A549 (cell line): ENCODE results near the gene TRIML1. TPM values are rescaled to one million over a fixed set of nuclear protein-coding genes. Genes with fewer than 3 reads are reported as not detected.

Experiments
- ATAC-seq, 2 experiments: fragments of 200-7000 bp in 1 of 2; fragments of >200 bp in 1 of 2; cut with Nextera tagmentation in 1 of 2; cut with Tn5 transposase in 1 of 2; 3 replicates each; pipeline versions ENCODE4 v1.8.0 to v1.9.1; 2018 to 2020; ENCODE audit warnings: mild to moderate bottlenecking in 1 of 2, moderate library complexity in 1 of 2
- CTCF ChIA-PET: fragments of 300-600 bp; sonication (Branson Sonifier 250); formaldehyde crosslinking; extraction: SDS; loops from one replicate; lab custom pipeline; 2021; ENCODE audit warnings: antibody characterized with exemption, inconsistent platforms; lab: Yijun Ruan, JAX
- POLR2A ChIA-PET: fragments of 350-600 bp; formaldehyde crosslinking; extraction: SDS; loops from one replicate; lab custom pipeline; 2021; ENCODE audit warnings: antibody characterized with exemption, inconsistent platforms; lab: Yijun Ruan, JAX
- DNase-seq, 2 experiments: peaks; one replicate each; pipeline versions ENCODE4 v3.0.0 to v3.0.0-alpha.2; 2011 to 2016; ENCODE audit warnings: low read depth in 1 of 2, low spot score in 1 of 2
- FAIRE-seq: peaks from 2 replicates; lab custom pipeline; 2011; peaks lifted over from hg19 to GRCh38; lab: Jason Lieb, UNC
- H3K27ac ChIP-seq, 2 experiments: fragments of >200 bp; sonication (Bioruptor Twin); formaldehyde crosslinking; 3 replicates each; pipeline ENCODE4 v1.5.1; 2016 to 2017
- H3K4me1 ChIP-seq: fragments of >200 bp; sonication (Bioruptor Twin); formaldehyde crosslinking; 3 replicates; pipeline ENCODE4 v1.6.1; 2016
- H3K4me2 ChIP-seq: fragments of >200 bp; sonication (Bioruptor Twin); formaldehyde crosslinking; 3 replicates; pipeline ENCODE4 v1.6.1; 2016
- H3K4me3 ChIP-seq: fragments of >200 bp; sonication (Bioruptor Twin); formaldehyde crosslinking; 3 replicates; pipeline ENCODE4 v1.5.1; 2016
- H3K9me3 ChIP-seq: fragments of >200 bp; sonication (Bioruptor Twin); formaldehyde crosslinking; 3 replicates; pipeline ENCODE4 v1.6.1; 2016
- ATOH8 ChIP-seq: fragments of 250-450 bp; sonication (Bioruptor Pico); IDR thresholded peaks from 2 replicates; pipeline ENCODE4 v1.5.0; 2020; ENCODE audit warnings: low read depth, mild to moderate bottlenecking, moderate library complexity
- CHD2 ChIP-seq: fragments of 150-350 bp; IDR thresholded peaks from 2 replicates; pipeline ENCODE4 v1.6.1; 2014; ENCODE audit warnings: low read length; ENCODE audit not compliant: partially characterized antibody
- ESRRA ChIP-seq: fragments of 150-350 bp; IDR thresholded peaks from 2 replicates; pipeline ENCODE4 v1.6.1; 2014; ENCODE audit warnings: mild to moderate bottlenecking, low read length, borderline replicate concordance
- FOSL2 ChIP-seq, 2 experiments: fragments of 450-650 bp in 1 of 2; fragments of >200 bp in 1 of 2; sonication (Bioruptor Twin) in 1 of 2; formaldehyde crosslinking; IDR thresholded peaks; 2 replicates each; pipeline versions ENCODE4 v1.5.0 to v1.6.1; 2016 to 2020; ENCODE audit warnings: mild to moderate bottlenecking in 1 of 2, moderate library complexity in 1 of 2
- FOXS1 ChIP-seq: fragments of 250-450 bp; sonication (Bioruptor Pico); IDR thresholded peaks from 2 replicates; pipeline ENCODE4 v1.5.0; 2020; ENCODE audit warnings: mild to moderate bottlenecking, moderate library complexity
- HDAC2 ChIP-seq: fragments of 200-600 bp; sonication (generic); IDR thresholded peaks from 2 replicates; pipeline ENCODE4 v1.6.1; 2016
- HES2 ChIP-seq: fragments of >200 bp; sonication (Bioruptor Twin); formaldehyde crosslinking; IDR thresholded peaks from 2 replicates; pipeline ENCODE4 v1.6.1; 2016
- JUNB ChIP-seq: fragments of >200 bp; sonication (Bioruptor Twin); formaldehyde crosslinking; IDR thresholded peaks from 2 replicates; pipeline ENCODE4 v1.6.1; 2016
- KDM1A ChIP-seq: fragments of 200-600 bp; sonication (generic); IDR thresholded peaks from 2 replicates; pipeline ENCODE4 v1.6.1; 2016; ENCODE audit warnings: low read depth, mild to moderate bottlenecking
- KDM5A ChIP-seq: fragments of 200-600 bp; sonication (generic); IDR thresholded peaks from 2 replicates; pipeline ENCODE4 v1.6.1; 2016; ENCODE audit warnings: antibody characterized with exemption, mild to moderate bottlenecking
- MAZ ChIP-seq: fragments of 150-350 bp; IDR thresholded peaks from 2 replicates; pipeline ENCODE4 v1.6.1; 2014; ENCODE audit warnings: antibody characterized with exemption, low read depth, low read length, borderline replicate concordance
- NPAS2 ChIP-seq: fragments of 250-450 bp; sonication (Bioruptor Pico); IDR thresholded peaks from 2 replicates; pipeline ENCODE4 v1.8.0; 2022; ENCODE audit warnings: mild to moderate bottlenecking, moderate library complexity, borderline replicate concordance
- PBX3 ChIP-seq: IDR thresholded peaks from 2 replicates; pipeline ENCODE4 v1.6.1; 2012
- POLR2AphosphoS2 ChIP-seq: conservative IDR thresholded peaks from 2 replicates; pipeline ENCODE4 v1.6.1; 2012; ENCODE audit warnings: low read length, improper control_type of control experiment, inconsistent platforms
- RNF2 ChIP-seq: fragments of 200-600 bp; sonication (generic); IDR thresholded peaks from 2 replicates; pipeline ENCODE4 v1.6.1; 2016; ENCODE audit warnings: low read depth, mild to moderate bottlenecking, antibody characterized with exemption, moderate library complexity, borderline replicate concordance
- TP53 ChIP-seq: fragments of 250-450 bp; sonication (Bioruptor Pico); IDR thresholded peaks from 2 replicates; pipeline ENCODE4 v1.5.0; 2021; ENCODE audit warnings: mild to moderate bottlenecking, moderate library complexity
- ZNF302 ChIP-seq: fragments of 250-450 bp; sonication (Bioruptor Pico); IDR thresholded peaks from 2 replicates; pipeline ENCODE4 v1.9.0; 2021; ENCODE audit warnings: inconsistent platforms, mild to moderate bottlenecking, moderate library complexity
- WGBS: methylation state at CpG from one replicate; pipeline ENCODE4 v1.1.6; 2017; ENCODE audit errors: missing lambda C conversion rate; 5-methylcytosine and 5-hydroxymethylcytosine counted together
- polyA plus RNA-seq, 4 experiments: library from polyadenylated mRNA; depleted of rRNA in 3 of 4; stranded (reverse); fragments of >200 nt; fragmentation: RNase III in 1 of 4; extraction: RNeasy Plus Mini Kit Qiagen cat#74134 plus additional on column Dnase treatment in 1 of 4; gene quantifications; 2 replicates in 3 of 4; 3 replicates in 1 of 4; pipeline ENCODE4 v1.2.3, GENCODE V29; 2011 to 2017
- TF ChIP-seq, protein P1 (sequence below): fragments of 200-600 bp; sonication (generic); IDR thresholded peaks from 2 replicates; pipeline ENCODE4 v1.6.1; 2016; ENCODE audit warnings: antibody characterized with exemption, mild to moderate bottlenecking, moderate library complexity
- TF ChIP-seq, protein P2 (sequence below): fragments of 450-650 bp; IDR thresholded peaks from 2 replicates; pipeline ENCODE4 v1.6.1; 2014; ENCODE audit warnings: antibody characterized with exemption

The TRIML1 gene
- polyA plus RNA-seq, 2 of the 4 experiments (the other 2 are of a cell fraction): not detected

DNA sequence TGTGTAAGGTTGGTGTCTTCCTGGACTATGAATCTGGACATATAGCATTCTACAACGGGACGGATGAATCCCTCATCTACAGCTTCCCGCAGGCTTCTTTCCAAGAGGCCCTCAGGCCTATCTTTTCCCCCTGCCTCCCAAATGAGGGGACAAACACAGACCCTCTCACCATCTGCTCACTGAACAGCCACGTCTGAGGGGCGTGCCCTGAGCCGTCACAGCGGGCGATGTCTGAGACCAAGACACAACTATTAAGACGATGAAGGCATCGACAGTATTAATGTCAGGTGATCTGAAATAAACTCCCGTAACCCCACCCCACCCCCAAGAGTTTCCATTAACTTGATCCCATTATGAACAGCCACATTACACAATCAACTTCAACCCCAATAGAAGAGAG lies 7.9 kb downstream of the TRIML1 start:
- no peak for FAIRE-seq
- 93% methylated on average over 11 of the region's 11 CpGs for WGBS
- H3K9me3 ChIP-seq: no peaks in the 10 kb centered on the region
- H3K27ac ChIP-seq: no peak overlapping the region
- POLR2A ChIA-PET: no interaction called here
- TF ChIP-seq ZNF302 (CRISPR knock-in tag): no peak
- TF ChIP-seq KDM1A: no peak
- no peak overlapping the region for H3K4me3 ChIP-seq
- H3K4me1 ChIP-seq: no peaks in the 10 kb centered on the region
- ATAC-seq: no peak
- CTCF ChIA-PET: no interaction called here
- no peak overlapping the region for H3K4me2 ChIP-seq
- no peak for DNase-seq

DNA sequence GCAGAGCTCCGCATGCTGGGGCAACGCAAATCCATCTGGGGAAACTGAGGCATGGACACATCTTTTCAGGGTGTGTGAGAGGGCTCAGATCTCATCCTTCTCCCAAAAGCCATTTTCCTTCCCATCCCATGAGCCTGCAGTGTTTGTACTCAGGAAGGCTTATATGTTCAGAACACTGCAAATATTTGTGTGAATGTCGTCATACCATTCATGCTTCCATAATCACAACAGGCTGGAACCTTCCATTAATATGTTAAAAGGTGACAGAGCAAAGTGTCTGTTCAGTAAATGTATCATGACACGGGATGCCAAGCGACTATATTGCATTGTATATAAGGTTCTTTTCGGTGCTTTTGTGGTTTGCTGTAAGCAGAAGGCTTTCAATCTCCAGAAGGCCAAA lies 8.5 kb downstream of the TRIML1 start:
- CTCF ChIA-PET: no interaction called here
- DNase-seq (no peak), FAIRE-seq (no peak)

More for the DNA sequence above, 8.5 kb downstream of the TRIML1 start:
- 90% methylated on average over 6 of the region's 6 CpGs for WGBS
- no peak for ATAC-seq
- no peak overlapping the region for H3K4me3 ChIP-seq
- TF ChIP-seq KDM5A (no peak), FOSL2 (IDR thresholded peaks at IDR 0.05) (no peak), FOSL2 (CRISPR knock-in tag; IDR thresholded peaks at IDR 0.05) (no peak), CHD2 (no peak), NPAS2 (CRISPR knock-in tag) (no peak), JUNB (no peak), POLR2AphosphoS2 (no peak), HES2 (no peak), TP53 (no peak), RNF2 (no peak), ESRRA (no peak), ATOH8 (CRISPR knock-in tag) (no peak), HDAC2 (no peak), PBX3 (no peak), MAZ (no peak), FOXS1 (CRISPR knock-in tag) (no peak)
- TF ChIP-seq, protein P1, sequence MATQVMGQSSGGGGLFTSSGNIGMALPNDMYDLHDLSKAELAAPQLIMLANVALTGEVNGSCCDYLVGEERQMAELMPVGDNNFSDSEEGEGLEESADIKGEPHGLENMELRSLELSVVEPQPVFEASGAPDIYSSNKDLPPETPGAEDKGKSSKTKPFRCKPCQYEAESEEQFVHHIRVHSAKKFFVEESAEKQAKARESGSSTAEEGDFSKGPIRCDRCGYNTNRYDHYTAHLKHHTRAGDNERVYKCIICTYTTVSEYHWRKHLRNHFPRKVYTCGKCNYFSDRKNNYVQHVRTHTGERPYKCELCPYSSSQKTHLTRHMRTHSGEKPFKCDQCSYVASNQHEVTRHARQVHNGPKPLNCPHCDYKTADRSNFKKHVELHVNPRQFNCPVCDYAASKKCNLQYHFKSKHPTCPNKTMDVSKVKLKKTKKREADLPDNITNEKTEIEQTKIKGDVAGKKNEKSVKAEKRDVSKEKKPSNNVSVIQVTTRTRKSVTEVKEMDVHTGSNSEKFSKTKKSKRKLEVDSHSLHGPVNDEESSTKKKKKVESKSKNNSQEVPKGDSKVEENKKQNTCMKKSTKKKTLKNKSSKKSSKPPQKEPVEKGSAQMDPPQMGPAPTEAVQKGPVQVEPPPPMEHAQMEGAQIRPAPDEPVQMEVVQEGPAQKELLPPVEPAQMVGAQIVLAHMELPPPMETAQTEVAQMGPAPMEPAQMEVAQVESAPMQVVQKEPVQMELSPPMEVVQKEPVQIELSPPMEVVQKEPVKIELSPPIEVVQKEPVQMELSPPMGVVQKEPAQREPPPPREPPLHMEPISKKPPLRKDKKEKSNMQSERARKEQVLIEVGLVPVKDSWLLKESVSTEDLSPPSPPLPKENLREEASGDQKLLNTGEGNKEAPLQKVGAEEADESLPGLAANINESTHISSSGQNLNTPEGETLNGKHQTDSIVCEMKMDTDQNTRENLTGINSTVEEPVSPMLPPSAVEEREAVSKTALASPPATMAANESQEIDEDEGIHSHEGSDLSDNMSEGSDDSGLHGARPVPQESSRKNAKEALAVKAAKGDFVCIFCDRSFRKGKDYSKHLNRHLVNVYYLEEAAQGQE: no peak
- TF ChIP-seq, protein P2, sequence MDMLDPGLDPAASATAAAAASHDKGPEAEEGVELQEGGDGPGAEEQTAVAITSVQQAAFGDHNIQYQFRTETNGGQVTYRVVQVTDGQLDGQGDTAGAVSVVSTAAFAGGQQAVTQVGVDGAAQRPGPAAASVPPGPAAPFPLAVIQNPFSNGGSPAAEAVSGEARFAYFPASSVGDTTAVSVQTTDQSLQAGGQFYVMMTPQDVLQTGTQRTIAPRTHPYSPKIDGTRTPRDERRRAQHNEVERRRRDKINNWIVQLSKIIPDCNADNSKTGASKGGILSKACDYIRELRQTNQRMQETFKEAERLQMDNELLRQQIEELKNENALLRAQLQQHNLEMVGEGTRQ: no peak
- TF ChIP-seq, all 56 proteins: peak for 0
- no peaks in the 10 kb centered on the region for H3K9me3 ChIP-seq
- POLR2A ChIA-PET: no interaction called here
- no peaks in the 10 kb centered on the region for H3K4me1 ChIP-seq
- H3K4me2 ChIP-seq: no peak overlapping the region
- no peak overlapping the region for H3K27ac ChIP-seq
